DMS79 treated with DMSO at 0.1 percent for 48 hours (cell line): ENCODE results near the gene PADI3.
"Not testable (repeated sequence)": the region's sequence is repeated elsewhere in the genome, so short reads cannot be mapped to it uniquely, and the experiment has no call there.

Experiments used
- DNase-seq: peaks from one replicate; lab custom pipeline; 2025; lab: John Stamatoyannopoulos, UW

The PADI3 gene

GRCh38 chr1:17216078-17216477 lies 32.8 kb upstream of the PADI3 start:
- DNase-seq: no peak

- DNase-seq: no peak
These were observed 31.3 kb upstream of the PADI3 start for GRCh38 chr1:17217607-17218006.

GRCh38 chr1:17218939-17219338 lies 30.0 kb upstream of the PADI3 start:
- peak; percentile 10 for DNase-seq

GRCh38 chr1:17220287-17220686 lies 28.6 kb upstream of the PADI3 start:
- no peak for DNase-seq

GRCh38 chr1:17222557-17222956 lies 26.3 kb upstream of the PADI3 start:
- no peak for DNase-seq

GRCh38 chr1:17224434-17224833 lies 24.5 kb upstream of the PADI3 start:
- no peak for DNase-seq

- no peak for DNase-seq
These were observed 23.8 kb upstream of the PADI3 start for GRCh38 chr1:17225140-17225539.

GRCh38 chr1:17227358-17227915 lies 21.5 kb upstream of the PADI3 start:
- DNase-seq: no peak

- DNase-seq: no peak
These were observed 20.3 kb upstream of the PADI3 start for GRCh38 chr1:17228619-17229018.

- DNase-seq: no peak
These were observed 19.5 kb upstream of the PADI3 start for GRCh38 chr1:17229379-17229778.

GRCh38 chr1:17230106-17230505 lies 18.8 kb upstream of the PADI3 start:
- DNase-seq: no peak

- DNase-seq: no peak
These were observed 18.1 kb upstream of the PADI3 start for GRCh38 chr1:17230671-17231310.

- no peak for DNase-seq
These were observed 15.9 kb upstream of the PADI3 start for GRCh38 chr1:17232759-17233661.

- DNase-seq: no peak
These were observed 15.1 kb upstream of the PADI3 start for GRCh38 chr1:17233675-17234320.

- no peak for DNase-seq
These were observed 14.5 kb upstream of the PADI3 start for GRCh38 chr1:17234405-17234804.

GRCh38 chr1:17235135-17235885 lies 13.6 kb upstream of the PADI3 start:
- DNase-seq: no peak

- peak; percentile 71 for DNase-seq
These were observed 11.9 kb upstream of the PADI3 start for GRCh38 chr1:17236779-17237560.

- DNase-seq: no peak
These were observed 11.4 kb upstream of the PADI3 start for GRCh38 chr1:17237561-17237903.

GRCh38 chr1:17239420-17239819 lies 9.5 kb upstream of the PADI3 start:
- peak; percentile 75 for DNase-seq

GRCh38 chr1:17241011-17241779 lies 7.7 kb upstream of the PADI3 start:
- not testable (repeated sequence) for DNase-seq

- DNase-seq: not testable (repeated sequence)
These were observed 7.2 kb upstream of the PADI3 start for GRCh38 chr1:17241780-17242074.
